WI38 (cell line): ENCODE results near the gene RNF20.

Source experiments
- H3K4me3 ChIP-seq: 2 replicates; pipeline ENCODE4 v1.5.1; 2011; ENCODE audit warnings: low read depth, mild to moderate bottlenecking, control low read depth, low read length
- CTCF ChIP-seq: IDR thresholded peaks from 2 replicates; pipeline ENCODE4 v1.5.1; 2012; ENCODE audit warnings: low read depth, mild to moderate bottlenecking, control low read depth, low read length

The RNF20 gene

GRCh38 chr9:101590901-101591300 lies 57.2 kb downstream of the RNF20 start:
- no peak for TF ChIP-seq CTCF
- no peak overlapping the region for H3K4me3 ChIP-seq

GRCh38 chr9:101591787-101592446 lies 58.3 kb downstream of the RNF20 start:
- no peak overlapping the region for H3K4me3 ChIP-seq
- no peak for TF ChIP-seq CTCF

GRCh38 chr9:101592788-101593187 lies 59.1 kb downstream of the RNF20 start:
- TF ChIP-seq CTCF, result no peak
- no peak overlapping the region for H3K4me3 ChIP-seq

- H3K4me3 ChIP-seq, result no peak overlapping the region
- no peak for TF ChIP-seq CTCF
These were observed 59.7 kb downstream of the RNF20 start for GRCh38 chr9:101593345-101593744.

GRCh38 chr9:101594796-101595195 lies 61.1 kb downstream of the RNF20 start, which contains the start of gene PPP3R2:
PPP3R2 (minus strand) TSS chr9:101594969; CDS start chr9:101594921, 48 bp downstream.
- H3K4me3 ChIP-seq, result no peak within 1 kb of the TSS
- TF ChIP-seq CTCF, result no peak

GRCh38 chr9:101601904-101602765 lies 68.5 kb downstream of the RNF20 start:
- no peak overlapping the region for H3K4me3 ChIP-seq
- TF ChIP-seq CTCF, result peak; percentile 32

GRCh38 chr9:101604296-101604695 lies 70.6 kb downstream of the RNF20 start:
- no peak overlapping the region for H3K4me3 ChIP-seq
- no peak for TF ChIP-seq CTCF
